Effector CD8-positive, alpha-beta T cell (primary cell): ENCODE measurements around the gene FXYD6.

Experiments
- DNase-seq: peaks from one replicate; lab custom pipeline; 2025; lab: John Stamatoyannopoulos, UW

Gene FXYD6

GRCh38 chr11:117843666-117844484, 32.6 kb downstream of the FXYD6 start:
- peak; percentile 68 for DNase-seq

GRCh38 chr11:117842131-117842941, 34.1 kb downstream of the FXYD6 start:
- DNase-seq = no peak

- DNase-seq = no peak
These were observed 34.9 kb downstream of the FXYD6 start for GRCh38 chr11:117841551-117842031.

GRCh38 chr11:117840881-117841550, 35.4 kb downstream of the FXYD6 start:
- no peak for DNase-seq

- DNase-seq = no peak
These were observed 36.3 kb downstream of the FXYD6 start for GRCh38 chr11:117839936-117840813.

- no peak for DNase-seq
These were observed 37.0 kb downstream of the FXYD6 start for GRCh38 chr11:117839380-117839881.

GRCh38 chr11:117838901-117839300, 37.6 kb downstream of the FXYD6 start:
- DNase-seq = no peak

- no peak for DNase-seq
These were observed 38.7 kb downstream of the FXYD6 start for GRCh38 chr11:117837791-117838190.

- DNase-seq = no peak
These were observed 39.2 kb downstream of the FXYD6 start for GRCh38 chr11:117837070-117837776.

- no peak for DNase-seq
These were observed 40.1 kb downstream of the FXYD6 start for GRCh38 chr11:117836077-117836960.

GRCh38 chr11:117835576-117835975, 40.9 kb downstream of the FXYD6 start:
- DNase-seq = no peak

- DNase-seq = no peak
These were observed 41.5 kb downstream of the FXYD6 start for GRCh38 chr11:117834838-117835443.

GRCh38 chr11:117834068-117834810, 42.2 kb downstream of the FXYD6 start:
- DNase-seq = no peak

- no peak for DNase-seq
These were observed 43.0 kb downstream of the FXYD6 start for GRCh38 chr11:117833401-117833891.

GRCh38 chr11:117832511-117832910, 43.9 kb downstream of the FXYD6 start:
- DNase-seq = no peak

- no peak for DNase-seq
These were observed 44.6 kb downstream of the FXYD6 start for GRCh38 chr11:117831661-117832415.

- no peak for DNase-seq
These were observed 45.6 kb downstream of the FXYD6 start for GRCh38 chr11:117830674-117831351.
